Activated CD4-positive, alpha-beta T cell treated with anti-CD3 and anti-CD28 coated beads, Interleukin-2, Interleukin-6, amounts not matched to agents 100 ng/mL and 50 ng/mL, durations not matched to agents 16 hours and 8 hours (primary cell): Measurements from ENCODE around the gene PRPH.

Source experiments
- DNase-seq: peaks from one replicate; pipeline ENCODE4 v3.0.0-alpha.2; 2020

PRPH gene

GRCh38 chr12:49334226-49334625 is 39.3 kb downstream of the PRPH start:
- DNase-seq, result no peak

- no peak for DNase-seq
These were observed 39.7 kb downstream of the PRPH start for GRCh38 chr12:49334681-49335080.

GRCh38 chr12:49335118-49335954 is 40.4 kb downstream of the PRPH start:
- no peak for DNase-seq

GRCh38 chr12:49335955-49336644 is 41.2 kb downstream of the PRPH start:
- no peak for DNase-seq

GRCh38 chr12:49336645-49337584 is 42.0 kb downstream of the PRPH start, which contains the start of gene C1QL4:
TSS of gene C1QL4 (minus strand) at chr12:49337188. CDS start at chr12:49336477, 711 bp downstream.
- DNase-seq, result peak; percentile 91

- DNase-seq, result no peak
These were observed 44.0 kb downstream of the PRPH start for GRCh38 chr12:49338830-49339463.

- no peak for DNase-seq
These were observed 44.5 kb downstream of the PRPH start for GRCh38 chr12:49339464-49339861.

- no peak for DNase-seq
These were observed 45.3 kb downstream of the PRPH start for GRCh38 chr12:49340095-49340870.

GRCh38 chr12:49340971-49341776 is 46.2 kb downstream of the PRPH start:
- DNase-seq, result no peak

GRCh38 chr12:49341777-49342065 is 46.8 kb downstream of the PRPH start:
- DNase-seq, result no peak

DNA sequence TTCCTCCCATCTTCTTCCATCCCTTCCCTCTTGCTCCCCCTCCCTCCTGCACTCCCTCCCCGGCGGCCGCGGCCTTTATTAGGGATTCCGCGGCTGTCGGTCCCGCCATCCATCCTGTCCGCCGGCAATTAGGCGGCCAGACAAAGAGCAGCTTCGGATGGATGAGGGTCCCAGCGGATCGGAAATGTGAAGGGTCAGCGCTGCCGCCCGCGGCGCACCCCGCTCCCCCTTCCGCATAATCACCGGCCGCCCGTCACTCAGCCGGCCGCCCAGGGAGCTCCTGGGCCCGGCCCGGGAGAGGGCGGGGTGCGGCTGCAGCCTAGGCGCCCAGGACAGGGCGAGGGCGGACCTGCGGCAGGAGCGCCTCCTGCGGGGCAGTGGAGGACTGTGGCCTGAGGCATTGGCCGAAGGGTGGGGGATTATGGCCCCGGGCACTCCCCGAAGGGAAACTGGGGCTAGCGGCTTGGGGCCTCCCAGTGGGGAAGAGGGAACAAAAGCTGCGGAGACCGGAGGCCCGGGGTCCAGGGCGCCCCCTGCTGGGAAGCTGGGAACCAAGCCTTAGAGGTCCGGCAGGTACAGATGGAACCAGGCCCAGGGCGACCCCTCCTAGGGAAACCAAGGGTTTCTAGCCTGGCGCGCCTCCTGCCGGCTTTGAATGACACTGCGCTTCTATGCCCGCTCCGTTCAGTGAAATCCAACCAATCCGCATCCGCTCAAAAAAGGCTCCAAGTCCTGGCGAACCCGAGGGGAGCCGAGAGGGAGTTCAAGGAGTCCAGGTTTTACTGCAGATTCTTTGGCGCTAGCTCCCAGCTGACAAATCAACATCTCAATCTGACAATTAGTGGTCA is 47.3 kb downstream of the PRPH start:
- peak; percentile 92 for DNase-seq

GRCh38 chr12:49342914-49343731 is 48.2 kb downstream of the PRPH start:
- DNase-seq, result no peak

- DNase-seq, result no peak
These were observed 49.6 kb downstream of the PRPH start for GRCh38 chr12:49344486-49345050.

DNA sequence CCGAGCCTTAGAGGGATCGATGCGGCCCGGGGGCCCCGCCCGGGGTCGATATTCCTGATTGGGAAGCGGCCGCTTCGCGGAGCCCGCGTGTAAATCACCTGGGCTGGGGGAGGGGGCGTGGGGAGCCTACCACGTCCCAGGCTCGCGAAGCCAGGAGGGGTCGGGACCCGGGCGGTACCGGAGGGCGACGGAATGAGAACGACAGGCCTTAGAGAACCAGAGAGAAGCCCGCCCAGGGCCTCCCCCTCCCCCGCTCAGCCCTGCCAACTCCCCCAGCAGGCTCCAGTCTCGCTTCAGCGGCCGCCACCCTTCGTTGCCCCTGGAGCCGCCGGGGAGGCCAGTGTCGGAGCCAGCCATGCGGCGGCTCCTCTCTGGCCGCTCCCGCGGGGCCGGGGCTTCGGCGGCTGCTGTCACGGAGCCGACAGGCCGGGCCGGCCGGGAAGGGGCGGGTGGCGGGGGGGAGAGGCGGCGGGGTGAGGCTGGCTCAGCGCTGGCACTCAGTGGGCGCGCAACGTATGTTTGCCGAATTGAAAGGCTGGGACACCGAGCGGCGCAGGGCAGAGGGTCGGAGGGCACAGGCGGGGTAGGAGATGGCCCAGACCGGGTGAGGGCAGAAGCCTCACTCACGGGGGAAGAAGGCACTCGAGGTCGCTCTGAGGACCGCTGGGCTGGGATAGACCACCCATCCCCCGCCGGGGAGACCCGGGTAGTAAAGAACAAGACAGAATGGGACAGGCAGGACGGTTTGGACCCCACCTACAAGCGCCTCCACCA is 50.3 kb downstream of the PRPH start:
- no peak for DNase-seq

- DNase-seq, result no peak
These were observed 51.1 kb downstream of the PRPH start for GRCh38 chr12:49345825-49346658.

DNA sequence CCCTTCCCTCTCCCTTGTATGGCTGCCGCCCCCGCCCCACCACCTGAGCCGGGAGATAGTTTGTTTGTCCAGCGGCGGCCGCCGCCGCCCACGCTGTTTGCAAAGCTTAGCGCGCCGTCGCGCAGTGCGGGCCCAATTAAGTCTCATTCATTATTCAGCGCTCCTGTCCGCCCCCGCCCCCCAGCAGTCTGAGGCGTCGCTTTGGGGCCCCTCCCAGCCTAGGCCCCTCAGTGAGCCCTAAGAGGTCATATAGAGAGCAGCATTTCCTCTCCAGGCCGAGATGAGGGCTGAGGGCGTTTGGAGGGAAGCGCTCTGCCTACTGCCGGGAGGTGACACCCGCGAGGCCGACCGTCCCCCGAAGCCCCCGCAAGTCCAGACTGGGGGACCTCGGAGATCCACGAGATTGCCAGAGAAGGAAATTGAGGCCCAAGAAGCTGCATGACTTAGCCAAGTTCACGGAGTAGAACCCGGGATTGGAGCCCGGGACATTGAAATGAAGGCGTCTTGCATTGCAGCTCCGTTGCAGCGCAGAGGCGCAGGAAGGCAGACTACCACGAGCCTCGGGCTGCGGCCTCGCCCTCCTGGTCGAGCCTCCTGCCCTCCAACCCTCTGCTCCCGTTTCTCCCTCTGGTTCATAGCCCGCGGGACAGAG is 51.8 kb downstream of the PRPH start, which contains the start of gene DNAJC22:
Gene DNAJC22, plus strand, starts transcription at position 230 of the 652 bp plus-strand sequence. CDS start 1,985 bp downstream, outside the sequence.
- no peak for DNase-seq
